ENCODE results near the gene MYO9A.

MYO9A gene

GRCh38 chr15:72155003-72155621, 37.2 kb upstream of the MYO9A start:
- WGBS (ENCODE audit: extremely low coverage, insufficient coverage, low lambda C conversion rate) = no CpG with 5 or more reads among the region's 14 CpGs
- Histone ChIP-seq H3K4me2 (ENCODE audit: low read length) (no peak overlapping the region), H3K79me2 (ENCODE audit: control insufficient read depth, insufficient read depth, low read length) (no peaks in the 10 kb centered on the region), H3K9ac (ENCODE audit: low read length) (no peak overlapping the region), H3K18ac (ENCODE audit: low read length) (no peak overlapping the region), H4K5ac (ENCODE audit: low read length) (no peak overlapping the region), H2BK15ac (replicated peaks; ENCODE audit: low read depth) (no peak overlapping the region), H3K23ac (ENCODE audit: low read length) (no peak overlapping the region), H3K36me3 (ENCODE audit: control insufficient read depth, insufficient read depth, low read length) (no peaks in the 10 kb centered on the region), H3K56ac (ENCODE audit: low read length) (no peak overlapping the region), H2AK5ac (ENCODE audit: low read length) (no peak overlapping the region), H3K4ac (ENCODE audit: low read depth, low read length) (no peak overlapping the region), H3K4me1 (ENCODE audit: control insufficient read depth, low read depth, low read length) (no peaks in the 10 kb centered on the region), H3K4me3 (ENCODE audit: low read length) (no peak overlapping the region), H3K27me3 (ENCODE audit: insufficient read depth, low read length, poor library complexity) (no peaks in the 10 kb centered on the region), H3K79me1 (ENCODE audit: low read length) (no peaks in the 10 kb centered on the region), H4K8ac (ENCODE audit: low read depth, low read length) (no peak overlapping the region), H2BK120ac (ENCODE audit: low read depth, low read length) (no peak overlapping the region), H2BK5ac (ENCODE audit: low read length) (no peak overlapping the region), H3K27ac (ENCODE audit: low read depth, low read length) (no peak overlapping the region)
- no peak for DNase-seq

DNA sequence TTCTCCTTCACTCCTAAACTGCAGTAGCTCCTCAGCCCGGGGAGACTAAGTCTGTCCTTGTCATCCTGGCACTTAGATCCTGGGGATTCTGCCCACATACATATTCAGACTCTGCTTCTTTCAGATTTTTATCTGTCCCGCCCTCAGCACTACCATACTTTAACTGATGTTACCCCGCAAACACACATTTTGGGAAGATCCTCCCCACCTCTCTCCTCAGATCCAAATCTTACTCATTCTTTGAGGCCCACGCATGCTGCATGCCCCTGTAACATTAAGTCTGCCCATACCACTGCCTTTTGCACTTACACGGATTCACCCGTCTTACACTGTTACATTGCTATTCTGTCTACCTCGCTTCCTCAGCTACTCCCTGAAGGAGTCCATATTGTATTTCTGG, 36.4 kb upstream of the MYO9A start:
- no peak overlapping the region for H2BK15ac ChIP-seq (replicated peaks; ENCODE audit: low read depth)
- H3K56ac ChIP-seq (ENCODE audit: low read length) = no peak overlapping the region
- H3K79me1 ChIP-seq (ENCODE audit: low read length) = no peaks in the 10 kb centered on the region
- no peaks in the 10 kb centered on the region for H3K36me3 ChIP-seq (ENCODE audit: control insufficient read depth, insufficient read depth, low read length)
- H2AK5ac ChIP-seq (ENCODE audit: low read length) = no peak overlapping the region
- no peak overlapping the region for H3K9ac ChIP-seq (ENCODE audit: low read length)
- H2BK5ac ChIP-seq (ENCODE audit: low read length) = no peak overlapping the region
- H4K5ac ChIP-seq (ENCODE audit: low read length) = no peak overlapping the region
- H3K4me2 ChIP-seq (ENCODE audit: low read length) = no peak overlapping the region
- H3K18ac ChIP-seq (ENCODE audit: low read length) = no peak overlapping the region
- H3K23ac ChIP-seq (ENCODE audit: low read length) = no peak overlapping the region
- no peak overlapping the region for H3K27ac ChIP-seq (ENCODE audit: low read depth, low read length)
- no peak for DNase-seq
- H3K4me1 ChIP-seq (ENCODE audit: control insufficient read depth, low read depth, low read length) = no peaks in the 10 kb centered on the region
- no peak overlapping the region for H2BK120ac ChIP-seq (ENCODE audit: low read depth, low read length)
- no peak overlapping the region for H4K8ac ChIP-seq (ENCODE audit: low read depth, low read length)
- no CpG with 5 or more reads among the region's 7 CpGs for WGBS (ENCODE audit: extremely low coverage, insufficient coverage, low lambda C conversion rate)
- no peaks in the 10 kb centered on the region for H3K27me3 ChIP-seq (ENCODE audit: insufficient read depth, low read length, poor library complexity)
- H3K4me3 ChIP-seq (ENCODE audit: low read length) = no peak overlapping the region
- no peak overlapping the region for H3K4ac ChIP-seq (ENCODE audit: low read depth, low read length)
- H3K79me2 ChIP-seq (ENCODE audit: control insufficient read depth, insufficient read depth, low read length) = no peaks in the 10 kb centered on the region

- WGBS (ENCODE audit: extremely low coverage, insufficient coverage, low lambda C conversion rate) = no CpG with 5 or more reads among the region's 5 CpGs
- no peaks in the 10 kb centered on the region for H3K79me1 ChIP-seq (ENCODE audit: low read length)
- no peak overlapping the region for H3K23ac ChIP-seq (ENCODE audit: low read length)
Observed at GRCh38 chr15:72153269-72154000, 35.5 kb upstream of the MYO9A start.

GRCh38 chr15:72147418-72147817, 29.5 kb upstream of the MYO9A start:
- no peak overlapping the region for H3K9ac ChIP-seq (ENCODE audit: low read length)
- H3K27ac ChIP-seq (ENCODE audit: low read depth, low read length) = no peak overlapping the region
- H3K4me1 ChIP-seq (ENCODE audit: control insufficient read depth, low read depth, low read length) = no peaks in the 10 kb centered on the region
- no peak overlapping the region for H3K56ac ChIP-seq (ENCODE audit: low read length)
- H3K23ac ChIP-seq (ENCODE audit: low read length) = no peak overlapping the region
- no peak overlapping the region for H2AK5ac ChIP-seq (ENCODE audit: low read length)
- DNase-seq = no peak
- no peaks in the 10 kb centered on the region for H3K79me2 ChIP-seq (ENCODE audit: control insufficient read depth, insufficient read depth, low read length)
- H4K8ac ChIP-seq (ENCODE audit: low read depth, low read length) = no peak overlapping the region
- no CpG with 5 or more reads among the region's 2 CpGs for WGBS (ENCODE audit: extremely low coverage, insufficient coverage, low lambda C conversion rate)
- H3K79me1 ChIP-seq (ENCODE audit: low read length) = no peaks in the 10 kb centered on the region
- H2BK120ac ChIP-seq (ENCODE audit: low read depth, low read length) = no peak overlapping the region
- no peaks in the 10 kb centered on the region for H3K27me3 ChIP-seq (ENCODE audit: insufficient read depth, low read length, poor library complexity)
- H3K4ac ChIP-seq (ENCODE audit: low read depth, low read length) = no peak overlapping the region
- H3K4me2 ChIP-seq (ENCODE audit: low read length) = no peak overlapping the region
- no peak overlapping the region for H3K4me3 ChIP-seq (ENCODE audit: low read length)
- H3K36me3 ChIP-seq (ENCODE audit: control insufficient read depth, insufficient read depth, low read length) = no peaks in the 10 kb centered on the region
- no peak overlapping the region for H4K5ac ChIP-seq (ENCODE audit: low read length)
- no peak overlapping the region for H2BK5ac ChIP-seq (ENCODE audit: low read length)
- H2BK15ac ChIP-seq (replicated peaks; ENCODE audit: low read depth) = no peak overlapping the region
- H3K18ac ChIP-seq (ENCODE audit: low read length) = no peak overlapping the region

More at GRCh38 chr15:72153269-72154000, 35.5 kb upstream of the MYO9A start:
- H3K36me3 ChIP-seq (ENCODE audit: control insufficient read depth, insufficient read depth, low read length) = no peaks in the 10 kb centered on the region
- H4K8ac ChIP-seq (ENCODE audit: low read depth, low read length) = no peak overlapping the region
- no peak overlapping the region for H3K4ac ChIP-seq (ENCODE audit: low read depth, low read length)
- no peak overlapping the region for H3K56ac ChIP-seq (ENCODE audit: low read length)
- no peak overlapping the region for H3K4me2 ChIP-seq (ENCODE audit: low read length)
- no peaks in the 10 kb centered on the region for H3K79me2 ChIP-seq (ENCODE audit: control insufficient read depth, insufficient read depth, low read length)
- H2BK120ac ChIP-seq (ENCODE audit: low read depth, low read length) = no peak overlapping the region
- H2BK5ac ChIP-seq (ENCODE audit: low read length) = no peak overlapping the region
- no peaks in the 10 kb centered on the region for H3K4me1 ChIP-seq (ENCODE audit: control insufficient read depth, low read depth, low read length)
- H4K5ac ChIP-seq (ENCODE audit: low read length) = no peak overlapping the region
- no peak overlapping the region for H2AK5ac ChIP-seq (ENCODE audit: low read length)
- no peak overlapping the region for H3K18ac ChIP-seq (ENCODE audit: low read length)
- H2BK15ac ChIP-seq (replicated peaks; ENCODE audit: low read depth) = no peak overlapping the region
- no peak overlapping the region for H3K4me3 ChIP-seq (ENCODE audit: low read length)
- H3K27ac ChIP-seq (ENCODE audit: low read depth, low read length) = no peak overlapping the region
- no peak overlapping the region for H3K9ac ChIP-seq (ENCODE audit: low read length)
- no peaks in the 10 kb centered on the region for H3K27me3 ChIP-seq (ENCODE audit: insufficient read depth, low read length, poor library complexity)
- DNase-seq = no peak

GRCh38 chr15:72146934-72147333, 29.0 kb upstream of the MYO9A start:
- Histone ChIP-seq H3K56ac (ENCODE audit: low read length) (no peak overlapping the region), H2AK5ac (ENCODE audit: low read length) (no peak overlapping the region), H3K4ac (ENCODE audit: low read depth, low read length) (no peak overlapping the region), H3K4me1 (ENCODE audit: control insufficient read depth, low read depth, low read length) (no peaks in the 10 kb centered on the region), H3K79me2 (ENCODE audit: control insufficient read depth, insufficient read depth, low read length) (no peaks in the 10 kb centered on the region), H2BK15ac (replicated peaks; ENCODE audit: low read depth) (no peak overlapping the region), H3K9ac (ENCODE audit: low read length) (no peak overlapping the region), H3K27ac (ENCODE audit: low read depth, low read length) (no peak overlapping the region), H3K36me3 (ENCODE audit: control insufficient read depth, insufficient read depth, low read length) (no peaks in the 10 kb centered on the region), H3K18ac (ENCODE audit: low read length) (no peak overlapping the region), H3K79me1 (ENCODE audit: low read length) (no peaks in the 10 kb centered on the region), H4K5ac (ENCODE audit: low read length) (no peak overlapping the region), H3K27me3 (ENCODE audit: insufficient read depth, low read length, poor library complexity) (no peaks in the 10 kb centered on the region), H4K8ac (ENCODE audit: low read depth, low read length) (no peak overlapping the region), H2BK5ac (ENCODE audit: low read length) (no peak overlapping the region), H3K4me2 (ENCODE audit: low read length) (no peak overlapping the region), H3K4me3 (ENCODE audit: low read length) (no peak overlapping the region), H3K23ac (ENCODE audit: low read length) (no peak overlapping the region), H2BK120ac (ENCODE audit: low read depth, low read length) (no peak overlapping the region)
- DNase-seq = no peak

DNA sequence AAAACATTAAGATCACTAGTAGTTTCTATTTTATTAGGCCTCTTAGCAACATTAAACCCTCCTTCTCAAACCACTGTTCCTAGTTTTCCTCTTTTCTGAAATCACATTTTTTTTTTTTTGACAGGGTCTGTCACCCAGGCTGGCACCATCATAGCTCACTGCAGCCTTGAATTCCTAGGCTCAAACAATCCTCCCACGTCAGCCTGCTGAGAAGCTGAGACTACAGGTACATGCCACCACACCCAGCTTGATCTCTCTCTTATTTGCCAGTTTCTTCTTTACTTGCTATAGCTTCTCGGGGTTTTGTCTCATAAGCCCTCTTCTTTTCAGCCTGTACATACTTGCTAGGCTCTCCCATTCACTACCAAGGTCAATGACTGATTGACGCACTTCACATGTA, 28.3 kb upstream of the MYO9A start:
- Histone ChIP-seq H3K9ac (ENCODE audit: low read length) (no peak overlapping the region), H2BK120ac (ENCODE audit: low read depth, low read length) (no peak overlapping the region), H2BK5ac (ENCODE audit: low read length) (no peak overlapping the region), H4K8ac (ENCODE audit: low read depth, low read length) (no peak overlapping the region), H3K4ac (ENCODE audit: low read depth, low read length) (no peak overlapping the region), H3K56ac (ENCODE audit: low read length) (no peak overlapping the region), H3K23ac (ENCODE audit: low read length) (no peak overlapping the region), H3K36me3 (ENCODE audit: control insufficient read depth, insufficient read depth, low read length) (no peaks in the 10 kb centered on the region), H3K79me1 (ENCODE audit: low read length) (no peaks in the 10 kb centered on the region), H3K4me3 (ENCODE audit: low read length) (no peak overlapping the region), H4K5ac (ENCODE audit: low read length) (no peak overlapping the region), H3K4me2 (ENCODE audit: low read length) (no peak overlapping the region), H2BK15ac (replicated peaks; ENCODE audit: low read depth) (no peak overlapping the region), H3K27me3 (ENCODE audit: insufficient read depth, low read length, poor library complexity) (no peaks in the 10 kb centered on the region), H2AK5ac (ENCODE audit: low read length) (no peak overlapping the region), H3K4me1 (ENCODE audit: control insufficient read depth, low read depth, low read length) (no peaks in the 10 kb centered on the region), H3K79me2 (ENCODE audit: control insufficient read depth, insufficient read depth, low read length) (no peaks in the 10 kb centered on the region), H3K18ac (ENCODE audit: low read length) (no peak overlapping the region), H3K27ac (ENCODE audit: low read depth, low read length) (no peak overlapping the region)
- WGBS (ENCODE audit: extremely low coverage, insufficient coverage, low lambda C conversion rate) = no CpG with 5 or more reads among the region's 3 CpGs
- DNase-seq = no peak

Data from mesendoderm (in vitro differentiated cells).